ES-I3 (cell line): ENCODE measurements around the gene KAT2B.
A peak's percentile ranks its signal among the peaks of the same experiment; 100 is the strongest.

Experiments used
- H3K36me3 ChIP-seq: 2 replicates; pipeline ENCODE4 v1.6.1; 2013; ENCODE audit warnings: mild to moderate bottlenecking, low read length, control low read depth, moderate library complexity; ENCODE audit not compliant: insufficient read depth
- H3K4me1 ChIP-seq: 2 replicates; pipeline ENCODE4 v1.6.1; 2013; ENCODE audit warnings: mild to moderate bottlenecking, control low read depth, low read length; ENCODE audit not compliant: insufficient read depth
- H3K9ac ChIP-seq: 2 replicates; pipeline ENCODE4 v1.6.1; 2013; ENCODE audit warnings: low read depth, mild to moderate bottlenecking, low read length, moderate library complexity
- H3K9me3 ChIP-seq: 2 replicates; pipeline ENCODE4 v1.6.1; 2013; ENCODE audit warnings: mild to moderate bottlenecking, low read length, moderate library complexity; ENCODE audit not compliant: control insufficient read depth, insufficient read depth

The KAT2B gene

GRCh38 chr3:20185679-20186599 is 145.7 kb downstream of the KAT2B start, which contains the start of gene SGO1:
Gene SGO1 (minus strand): TSS chr3:20186206. CDS start chr3:20184027, 2,179 bp downstream.
- H3K36me3 ChIP-seq: peaks cover 9% of the 10 kb centered on the region
- no peaks in the 10 kb centered on the region for H3K9me3 ChIP-seq
- H3K4me1 ChIP-seq: peaks cover 5% of the 10 kb centered on the region; the same call in 1 of the 2 replicates
- peak within 1 kb of the TSS; percentile 91 for H3K9ac ChIP-seq

DNA sequence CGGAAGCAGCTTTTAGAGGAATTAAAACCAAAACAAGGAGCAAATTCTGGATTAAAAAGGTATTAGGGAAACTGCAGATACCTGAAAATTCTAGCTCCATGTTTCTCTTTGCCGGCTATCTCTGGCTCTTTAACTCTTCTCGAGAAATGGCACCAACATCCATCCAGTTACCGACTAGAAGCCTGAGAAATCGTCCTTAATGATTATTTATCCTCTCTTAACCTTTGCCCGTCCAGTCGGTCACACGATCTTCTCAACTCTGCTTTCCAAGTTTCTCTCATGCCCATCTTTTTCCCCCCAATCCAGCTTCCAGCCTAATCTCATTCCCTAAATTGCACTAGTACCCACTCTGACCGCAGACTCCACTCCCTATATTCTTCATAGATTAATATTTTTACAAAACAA is 146.4 kb downstream of the KAT2B start:
- H3K9me3 ChIP-seq: no peaks in the 10 kb centered on the region
- H3K9ac ChIP-seq: peak overlapping the region; percentile 91
- peaks cover 5% of the 10 kb centered on the region; the same call in 1 of the 2 replicates for H3K4me1 ChIP-seq
- H3K36me3 ChIP-seq: peaks cover 9% of the 10 kb centered on the region

- Histone ChIP-seq H3K36me3 (no peaks in the 10 kb centered on the region), H3K4me1 (peaks cover 5% of the 10 kb centered on the region; the same call in 1 of the 2 replicates), H3K9ac (no peak overlapping the region), H3K9me3 (no peaks in the 10 kb centered on the region)
Observed at GRCh38 chr3:20190991-20191390, 150.7 kb downstream of the KAT2B start.

DNA sequence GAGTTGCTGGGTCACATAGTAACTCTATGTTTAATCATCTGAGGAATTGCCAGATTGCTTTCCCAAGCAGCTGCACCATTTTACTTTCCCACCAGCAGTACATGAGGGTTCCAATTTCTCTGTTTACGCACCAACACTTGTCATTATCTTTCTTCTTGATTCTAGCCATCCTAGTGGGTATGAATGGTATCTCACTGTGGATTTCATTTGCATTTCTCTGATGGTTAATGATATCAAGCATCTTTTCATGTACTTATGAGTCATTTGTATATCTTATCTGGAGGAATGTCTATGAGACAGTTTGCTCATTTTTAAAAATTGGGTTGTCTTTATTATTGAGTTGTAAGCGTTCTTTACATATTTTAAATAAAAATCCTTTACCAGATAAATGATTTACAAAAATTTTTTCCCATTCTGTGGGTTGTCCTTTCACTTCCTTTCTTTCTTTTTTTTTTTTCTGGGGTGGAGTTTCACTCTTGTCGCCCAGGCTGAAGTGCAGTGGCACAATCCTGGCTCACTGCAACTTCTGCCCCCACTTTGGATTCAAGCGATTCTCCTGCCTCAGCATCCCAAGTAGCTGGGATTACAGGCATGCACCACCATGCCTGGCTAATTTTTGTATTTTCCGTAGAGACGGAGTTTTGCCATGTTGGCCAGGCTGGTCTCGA is 154.7 kb downstream of the KAT2B start:
- Histone ChIP-seq H3K4me1 (no peaks in the 10 kb centered on the region), H3K36me3 (no peaks in the 10 kb centered on the region), H3K9ac (no peak overlapping the region), H3K9me3 (no peaks in the 10 kb centered on the region)

DNA sequence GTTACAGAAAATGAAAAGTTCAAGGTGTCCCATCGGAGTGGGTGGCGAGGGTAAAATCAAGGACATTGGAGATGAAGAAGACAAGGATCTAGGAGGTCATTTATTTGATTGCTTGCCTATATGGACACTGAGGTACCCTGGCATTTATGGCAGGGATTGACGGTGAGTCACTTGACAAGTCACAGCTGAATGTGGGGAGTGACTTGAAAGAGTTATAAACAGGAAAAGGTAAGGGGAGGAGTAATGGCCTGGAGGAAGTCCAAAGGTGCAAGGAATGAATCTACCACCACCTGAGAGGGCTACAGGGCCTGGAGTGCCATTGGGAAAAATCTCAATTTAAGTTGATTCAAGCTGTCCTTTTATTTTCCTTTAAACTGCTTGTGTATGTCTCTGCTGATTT is 157.5 kb downstream of the KAT2B start:
- H3K9me3 ChIP-seq: no peaks in the 10 kb centered on the region
- H3K36me3 ChIP-seq: no peaks in the 10 kb centered on the region
- H3K9ac ChIP-seq: no peak overlapping the region
- H3K4me1 ChIP-seq: no peaks in the 10 kb centered on the region

- H3K9ac ChIP-seq: no peak overlapping the region
- no peaks in the 10 kb centered on the region for H3K36me3 ChIP-seq
- H3K4me1 ChIP-seq: no peaks in the 10 kb centered on the region
- 0 out of 2 replicates have a peak, but pooled peaks cover 4% of the 10 kb centered on the region for H3K9me3 ChIP-seq
Observed at GRCh38 chr3:20201143-20201542, 160.9 kb downstream of the KAT2B start.
